ENCODE measurements around the gene ATP9A.
A peak's percentile ranks its signal among the peaks of the same experiment; 100 is the strongest.

Gene ATP9A

GRCh38 chr20:51635680-51636079 is 132.5 kb downstream of the ATP9A start:
- in situ Hi-C loops (cut with HindIII; ENCODE audit: low pct_ligation_motif_present, low sequenced_read_pairs) = no loop called here
- no peaks in the 10 kb centered on the region for H3K27me3 ChIP-seq (replicated peaks)
- no peak overlapping the region for H3K4me3 ChIP-seq (ENCODE audit: low read depth, low read length)
- no peak for DNase-seq
- peak overlapping the region; percentile 78 for H3K27ac ChIP-seq
- H3K36me3 ChIP-seq (replicated peaks) = no peaks in the 10 kb centered on the region
- no peak for TF ChIP-seq CTCF (IDR thresholded peaks at IDR 0.05; ENCODE audit: low read depth, low read length, missing control alignments)

GRCh38 chr20:51634877-51635276 is 133.3 kb downstream of the ATP9A start:
- no peaks in the 10 kb centered on the region for H3K36me3 ChIP-seq (replicated peaks)
- in situ Hi-C loops (cut with HindIII; ENCODE audit: low pct_ligation_motif_present, low sequenced_read_pairs) = no loop called here
- no peak for TF ChIP-seq CTCF (IDR thresholded peaks at IDR 0.05; ENCODE audit: low read depth, low read length, missing control alignments)
- H3K27me3 ChIP-seq (replicated peaks) = no peaks in the 10 kb centered on the region
- no peak for DNase-seq
- no peak overlapping the region for H3K4me3 ChIP-seq (ENCODE audit: low read depth, low read length)
- peak overlapping the region; percentile 46 for H3K27ac ChIP-seq

DNA sequence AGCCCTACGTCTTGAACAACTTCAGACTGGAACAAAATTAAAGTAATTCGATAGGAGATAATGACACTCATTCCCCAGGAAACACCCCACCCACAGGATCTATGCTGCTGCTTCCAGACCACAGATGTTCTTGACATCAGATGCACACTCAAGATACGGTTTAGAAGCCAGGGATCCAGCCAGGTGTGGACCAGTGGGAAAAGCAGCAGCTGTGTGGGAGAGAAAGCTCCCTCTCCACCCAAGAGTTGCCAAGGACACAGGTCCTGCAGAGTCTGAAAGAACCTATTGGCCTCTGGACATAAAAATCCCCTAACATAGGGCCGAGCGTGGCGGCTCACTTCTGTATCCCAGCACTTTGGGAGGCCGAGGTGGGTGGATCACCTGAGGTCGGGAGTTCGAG is 133.9 kb downstream of the ATP9A start:
- in situ Hi-C loops (cut with HindIII; ENCODE audit: low pct_ligation_motif_present, low sequenced_read_pairs) = no loop called here
- no peaks in the 10 kb centered on the region for H3K36me3 ChIP-seq (replicated peaks)
- TF ChIP-seq CTCF (IDR thresholded peaks at IDR 0.05; ENCODE audit: low read depth, low read length, missing control alignments) = no peak
- H3K27me3 ChIP-seq (replicated peaks) = no peaks in the 10 kb centered on the region
- peak; percentile 30 for DNase-seq
- H3K27ac ChIP-seq = peak overlapping the region; percentile 99
- no peak overlapping the region for H3K4me3 ChIP-seq (ENCODE audit: low read depth, low read length)

- Histone ChIP-seq H3K27me3 (replicated peaks) (no peaks in the 10 kb centered on the region), H3K4me3 (ENCODE audit: low read depth, low read length) (no peak overlapping the region), H3K36me3 (replicated peaks) (no peaks in the 10 kb centered on the region), H3K27ac (peak overlapping the region; percentile 99)
- no peak for TF ChIP-seq CTCF (IDR thresholded peaks at IDR 0.05; ENCODE audit: low read depth, low read length, missing control alignments)
- in situ Hi-C loops (cut with HindIII; ENCODE audit: low pct_ligation_motif_present, low sequenced_read_pairs) = no loop called here
- no peak for DNase-seq
These were observed 134.8 kb downstream of the ATP9A start for GRCh38 chr20:51633430-51633829.

- no peak for TF ChIP-seq CTCF (IDR thresholded peaks at IDR 0.05; ENCODE audit: low read depth, low read length, missing control alignments)
- no peaks in the 10 kb centered on the region for H3K27me3 ChIP-seq (replicated peaks)
- DNase-seq = no peak
- peak overlapping the region; percentile 99 for H3K27ac ChIP-seq
- no peak overlapping the region for H3K4me3 ChIP-seq (ENCODE audit: low read depth, low read length)
- H3K36me3 ChIP-seq (replicated peaks) = no peaks in the 10 kb centered on the region
- in situ Hi-C loops (cut with HindIII; ENCODE audit: low pct_ligation_motif_present, low sequenced_read_pairs) = no loop called here
These were observed 136.2 kb downstream of the ATP9A start for GRCh38 chr20:51631953-51632352.
